HUES6 (cell line): ENCODE measurements around the gene DUSP1.
A peak's percentile ranks its signal among the peaks of the same experiment; 100 is the strongest.

Experiments
- H3K27ac ChIP-seq: 2 replicates; pipeline ENCODE4 v1.7.0; 2013; ENCODE audit warnings: low read depth, mild to moderate bottlenecking, low read length, inconsistent platforms
- H3K27me3 ChIP-seq: 2 replicates; pipeline ENCODE4 v1.6.1; 2013; ENCODE audit warnings: low read length; ENCODE audit not compliant: control insufficient read depth, insufficient read depth
- H3K36me3 ChIP-seq: 2 replicates; pipeline ENCODE4 v1.6.1; 2013; ENCODE audit warnings: low read length; ENCODE audit not compliant: control insufficient read depth, insufficient read depth
- H3K4me1 ChIP-seq: 2 replicates; pipeline ENCODE4 v1.6.1; 2013; ENCODE audit warnings: low read length; ENCODE audit not compliant: control insufficient read depth, insufficient read depth
- H3K4me3 ChIP-seq: 2 replicates; pipeline ENCODE4 v1.5.1; 2013; ENCODE audit warnings: low read depth, low read length
- H3K9ac ChIP-seq: one replicate; pipeline ENCODE4 v1.6.1; 2013; ENCODE audit warnings: mild to moderate bottlenecking, low read length
- H3K9me3 ChIP-seq: 2 replicates; pipeline ENCODE4 v1.6.1; 2013; ENCODE audit warnings: low read depth, low read length; ENCODE audit not compliant: control insufficient read depth, insufficient read depth

Gene DUSP1

DNA sequence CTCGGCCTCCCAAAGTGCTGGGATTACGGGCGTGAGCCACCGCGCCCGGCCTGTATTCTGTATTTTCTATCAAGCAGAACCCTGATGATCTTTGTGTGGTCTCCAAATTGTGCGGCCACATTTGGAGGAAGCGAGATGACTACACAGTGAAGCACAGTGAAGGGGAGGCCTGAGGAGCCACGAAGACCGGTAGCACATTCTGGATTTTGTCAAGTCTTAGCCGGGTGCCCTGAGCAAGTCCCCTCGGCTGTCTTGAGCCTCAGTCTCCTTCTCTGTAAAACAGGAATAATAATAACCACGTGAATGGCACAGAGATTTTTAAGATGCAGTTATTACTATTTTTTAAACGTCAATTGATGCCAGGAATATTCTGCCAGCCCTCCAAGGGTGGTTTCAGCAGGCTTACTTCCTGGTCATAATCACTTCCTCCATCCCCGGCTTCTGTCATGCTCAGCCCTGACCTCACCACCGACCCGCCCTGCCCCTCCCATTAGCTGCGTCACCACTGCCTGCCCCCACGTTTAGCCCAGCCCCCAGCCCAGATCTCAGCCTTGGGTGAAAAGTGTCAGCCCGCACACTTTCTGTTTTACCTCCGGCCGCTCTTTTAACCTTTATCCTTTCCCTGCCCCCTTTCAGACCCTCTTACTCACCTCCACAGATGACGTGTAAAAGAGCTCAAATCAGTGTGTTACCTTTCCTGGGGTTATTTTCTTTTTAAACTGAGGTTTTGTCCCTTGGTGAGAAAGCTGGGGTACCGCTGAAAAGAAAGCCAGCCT is 36.1 kb upstream of the DUSP1 start:
- Histone ChIP-seq H3K4me1 (peaks cover 9% of the 10 kb centered on the region), H3K9me3 (no peaks in the 10 kb centered on the region), H3K27me3 (no peaks in the 10 kb centered on the region), H3K4me3 (0 out of 2 replicates have a peak overlapping the region, but pooled peaks have one; percentile 17), H3K27ac (no peak overlapping the region; the same call in 1 of the 2 replicates), H3K36me3 (no peaks in the 10 kb centered on the region), H3K9ac (peak overlapping the region; percentile 6)

DNA sequence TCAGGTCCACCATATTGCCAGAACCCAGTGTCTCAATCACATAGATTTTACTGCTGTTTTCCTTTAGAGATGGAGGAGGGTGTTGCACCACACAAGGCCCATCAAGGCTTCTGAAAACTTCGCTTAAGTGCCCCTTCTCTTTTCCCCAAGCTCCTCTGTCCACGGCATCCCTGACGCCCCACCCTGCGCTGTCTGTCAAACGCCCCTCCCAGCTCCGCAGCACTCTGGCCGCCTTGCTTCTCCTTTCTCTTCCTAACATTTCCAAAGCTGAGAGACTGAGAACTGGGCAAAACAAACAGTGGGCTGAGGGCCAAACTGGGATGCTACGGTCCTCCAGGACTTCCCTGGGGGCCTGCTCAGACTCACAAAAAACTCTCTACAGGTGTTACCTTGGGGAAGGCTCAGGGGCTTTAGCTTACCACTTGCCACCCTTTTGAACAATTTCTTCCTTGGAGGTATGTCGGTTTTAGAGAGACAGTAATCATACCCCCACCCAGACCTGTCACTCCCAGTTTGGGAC is 34.8 kb upstream of the DUSP1 start:
- Histone ChIP-seq H3K9me3 (no peaks in the 10 kb centered on the region), H3K36me3 (no peaks in the 10 kb centered on the region), H3K27me3 (no peaks in the 10 kb centered on the region), H3K27ac (no peak overlapping the region), H3K9ac (no peak overlapping the region), H3K4me3 (no peak overlapping the region), H3K4me1 (peaks cover 9% of the 10 kb centered on the region)

DNA sequence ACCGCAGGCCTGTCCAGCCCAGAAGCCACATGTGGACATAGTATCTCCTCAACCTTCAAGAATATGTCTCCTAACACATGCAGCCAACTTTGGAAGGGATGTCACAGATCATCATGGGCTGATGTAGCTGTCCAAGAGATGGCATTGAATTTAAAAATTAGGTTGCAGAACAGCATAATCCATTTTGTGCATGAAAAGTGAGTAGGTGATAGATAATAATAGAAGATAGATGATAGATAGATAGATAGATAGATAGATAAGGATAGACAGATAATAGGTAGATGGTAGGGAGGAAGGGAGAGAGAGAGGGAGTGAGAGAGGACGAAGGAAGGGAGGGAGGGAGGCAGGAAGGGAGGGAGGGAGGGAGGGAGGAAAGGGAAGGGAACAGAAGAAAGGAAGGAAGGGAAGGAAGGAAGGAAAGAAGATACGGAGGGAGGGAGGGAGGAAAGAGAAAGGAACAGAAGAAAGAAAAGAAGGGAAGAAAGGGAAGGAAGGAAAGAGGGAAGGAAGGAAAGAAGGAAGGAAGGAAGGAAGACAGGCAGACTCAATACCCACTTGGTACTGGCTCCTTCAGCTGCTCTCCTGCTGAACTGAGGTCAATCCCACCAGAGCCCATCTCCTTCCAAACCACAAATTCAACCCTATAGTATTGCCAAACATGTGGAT is 34.2 kb upstream of the DUSP1 start:
- Histone ChIP-seq H3K9me3 (no peaks in the 10 kb centered on the region), H3K27me3 (no peaks in the 10 kb centered on the region), H3K27ac (no peak overlapping the region), H3K9ac (no peak overlapping the region), H3K36me3 (no peaks in the 10 kb centered on the region), H3K4me1 (peaks cover 9% of the 10 kb centered on the region), H3K4me3 (no peak overlapping the region)

DNA sequence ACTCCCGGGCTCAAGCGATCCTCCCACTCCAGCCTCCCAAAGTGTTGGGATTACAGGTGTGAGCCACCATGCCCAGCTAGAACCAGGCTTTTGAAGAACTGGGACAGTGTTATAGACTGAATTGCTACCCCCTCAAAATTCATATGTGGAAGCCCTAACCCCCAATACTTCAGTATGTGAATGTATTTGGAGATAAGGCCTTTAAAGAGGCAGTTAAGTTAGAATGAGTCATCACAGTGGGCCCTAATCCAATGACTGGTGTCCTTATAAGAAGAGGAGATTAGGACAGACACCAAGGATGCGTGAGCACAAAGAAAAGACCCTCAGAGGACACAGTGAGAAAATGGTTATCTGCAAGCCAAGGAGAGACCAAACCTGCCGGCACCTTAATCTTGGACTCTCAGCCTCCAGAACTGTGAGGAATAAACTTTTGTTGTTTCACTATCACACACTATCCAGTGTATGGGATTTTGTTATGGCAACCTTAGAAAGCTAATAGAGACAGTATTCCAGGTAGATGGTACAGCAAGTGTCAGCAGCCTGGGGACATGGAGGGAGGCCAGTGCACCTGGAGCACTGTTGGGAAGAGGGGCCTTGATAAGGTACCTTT is 31.7 kb upstream of the DUSP1 start:
- peaks cover 11% of the 10 kb centered on the region for H3K4me1 ChIP-seq
- H3K27me3 ChIP-seq: no peaks in the 10 kb centered on the region
- no peak overlapping the region for H3K27ac ChIP-seq
- H3K36me3 ChIP-seq: no peaks in the 10 kb centered on the region
- no peak overlapping the region for H3K9ac ChIP-seq
- no peaks in the 10 kb centered on the region for H3K9me3 ChIP-seq
- no peak overlapping the region for H3K4me3 ChIP-seq

DNA sequence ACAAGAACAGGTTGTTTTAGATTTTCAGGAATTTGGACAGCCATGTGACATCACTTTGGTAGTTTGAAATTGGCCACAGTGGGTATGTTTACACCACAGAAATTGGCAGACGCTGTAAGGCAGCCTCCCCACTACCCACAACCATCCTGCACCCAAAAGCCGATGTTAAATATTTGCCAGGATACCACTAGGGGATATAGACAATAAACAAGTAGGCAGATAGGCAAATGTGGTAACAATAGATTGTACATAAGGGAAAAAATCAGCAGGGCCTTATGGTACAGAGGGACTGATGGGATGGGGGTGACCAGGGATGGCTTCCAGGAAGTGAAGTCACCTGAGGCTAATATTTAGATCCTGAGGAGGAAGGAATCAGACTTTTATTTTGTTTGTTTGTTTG is 31.1 kb upstream of the DUSP1 start:
- H3K27ac ChIP-seq: no peak overlapping the region
- no peaks in the 10 kb centered on the region for H3K9me3 ChIP-seq
- no peak overlapping the region for H3K9ac ChIP-seq
- H3K36me3 ChIP-seq: no peaks in the 10 kb centered on the region
- H3K4me3 ChIP-seq: no peak overlapping the region
- H3K27me3 ChIP-seq: no peaks in the 10 kb centered on the region
- H3K4me1 ChIP-seq: peaks cover 11% of the 10 kb centered on the region

DNA sequence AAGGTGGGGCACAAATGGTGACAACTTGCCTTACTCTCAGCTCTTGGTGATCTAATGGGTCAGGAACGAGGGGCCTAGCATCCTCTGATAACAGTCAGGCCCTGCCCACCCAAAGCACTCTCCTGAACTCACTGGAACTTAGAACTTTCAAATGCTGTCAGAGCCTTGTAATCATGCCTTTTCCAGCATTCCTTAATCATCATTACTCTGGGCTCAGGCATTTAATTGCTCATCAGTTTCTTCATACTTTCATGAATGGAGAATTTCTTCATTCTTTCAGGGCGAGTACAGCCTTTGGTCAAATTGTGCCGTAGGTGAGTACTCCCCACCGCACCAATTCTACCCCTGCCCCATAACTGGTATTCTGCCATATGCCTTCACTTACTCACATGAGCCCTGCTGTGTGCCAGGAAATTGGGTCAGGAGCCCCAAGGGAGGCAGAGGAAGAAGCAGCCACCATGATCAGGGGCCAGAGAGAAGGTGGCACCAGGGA is 30.2 kb upstream of the DUSP1 start:
- no peak overlapping the region for H3K9ac ChIP-seq

DNA sequence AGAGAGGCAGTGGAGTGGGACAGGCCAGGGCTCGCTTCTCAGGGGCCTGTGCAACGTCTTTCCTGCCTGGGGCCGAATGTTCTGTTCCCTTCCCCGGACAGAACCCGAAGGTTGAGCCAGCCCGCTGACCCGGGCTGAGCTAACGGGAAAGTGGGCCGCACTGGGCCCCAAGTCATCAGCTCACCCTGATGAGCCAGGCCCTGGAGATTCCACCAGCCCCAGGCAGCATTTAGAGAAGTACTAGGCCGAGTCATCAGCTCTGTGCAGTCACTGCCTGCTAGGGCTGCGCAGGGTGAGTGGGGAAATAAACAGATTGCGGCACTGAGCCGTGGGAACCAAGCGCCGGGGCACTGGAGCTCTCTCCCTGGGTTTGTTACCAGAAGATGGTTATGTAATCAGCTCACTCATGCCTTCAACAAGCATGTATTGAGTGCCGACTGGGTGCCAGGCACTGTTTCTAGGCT is 29.1 kb upstream of the DUSP1 start:
- Histone ChIP-seq H3K4me1 (peaks cover 12% of the 10 kb centered on the region), H3K4me3 (no peak overlapping the region), H3K9me3 (no peaks in the 10 kb centered on the region), H3K9ac (no peak overlapping the region), H3K27ac (no peak overlapping the region), H3K27me3 (no peaks in the 10 kb centered on the region), H3K36me3 (no peaks in the 10 kb centered on the region)

More for the DNA sequence above, 30.2 kb upstream of the DUSP1 start:
- Histone ChIP-seq H3K4me3 (no peak overlapping the region), H3K27ac (no peak overlapping the region), H3K36me3 (no peaks in the 10 kb centered on the region), H3K9me3 (no peaks in the 10 kb centered on the region), H3K4me1 (peaks cover 8% of the 10 kb centered on the region), H3K27me3 (no peaks in the 10 kb centered on the region)

DNA sequence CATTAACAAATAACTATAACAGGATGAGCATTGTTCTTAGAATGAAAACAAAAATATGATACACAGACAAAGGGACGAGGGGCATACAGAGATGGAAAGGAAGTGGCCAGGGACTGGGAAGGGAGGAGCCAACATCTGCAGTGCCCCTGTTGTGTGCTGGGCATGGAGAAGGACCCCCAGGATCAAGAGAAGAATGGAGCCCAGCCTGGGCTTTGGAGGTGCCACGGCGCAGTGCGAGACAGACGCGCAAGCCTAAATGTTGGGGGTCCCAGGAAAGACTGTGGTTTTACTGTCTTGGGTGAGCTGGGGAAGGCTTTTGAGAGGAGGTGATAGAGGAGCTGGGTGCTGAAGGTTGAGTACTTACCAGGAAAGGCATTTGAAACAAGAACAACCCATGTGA is 28.4 kb upstream of the DUSP1 start:
- Histone ChIP-seq H3K4me3 (no peak overlapping the region), H3K27me3 (no peaks in the 10 kb centered on the region), H3K27ac (no peak overlapping the region), H3K36me3 (no peaks in the 10 kb centered on the region), H3K9me3 (no peaks in the 10 kb centered on the region), H3K9ac (no peak overlapping the region), H3K4me1 (peaks cover 13% of the 10 kb centered on the region)

DNA sequence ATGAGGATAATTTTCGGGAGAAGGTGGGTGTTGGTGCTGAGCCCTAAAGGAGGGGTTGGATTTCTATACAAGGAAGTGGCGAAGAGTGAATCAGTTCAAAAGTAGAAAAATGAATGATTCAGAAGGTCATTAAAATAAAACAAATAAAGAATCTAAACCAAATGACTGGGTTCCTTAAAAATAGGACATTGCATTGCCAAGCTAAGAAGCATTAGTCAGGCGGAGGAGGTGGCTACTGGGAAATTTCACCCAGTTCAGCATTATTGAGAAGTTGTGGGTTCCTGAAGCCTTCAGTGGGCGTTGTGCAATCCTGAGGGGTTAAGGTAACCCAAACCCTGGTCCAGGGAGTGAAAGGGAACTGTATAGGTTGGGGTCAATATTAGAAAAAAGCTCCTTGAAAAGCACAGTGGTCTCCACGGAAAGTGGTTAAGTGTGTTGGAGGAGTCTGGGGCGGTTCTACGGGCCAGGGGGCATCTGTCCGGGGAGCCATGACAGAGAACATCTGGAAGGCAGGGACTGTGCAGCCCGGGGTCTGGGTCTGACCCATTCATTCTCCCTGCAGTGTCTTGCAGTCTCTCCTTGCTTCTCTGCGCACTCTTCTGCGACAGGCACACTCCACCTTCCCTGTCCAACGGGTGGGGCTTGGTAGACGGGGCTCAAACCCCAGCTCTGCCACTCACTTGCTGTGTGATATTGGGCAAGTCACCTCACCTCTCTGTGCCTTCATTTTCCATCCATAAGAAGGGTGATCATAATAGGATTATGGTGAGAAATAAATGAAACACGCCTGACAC is 27.6 kb upstream of the DUSP1 start:
- no peaks in the 10 kb centered on the region for H3K9me3 ChIP-seq
- H3K27ac ChIP-seq: no peak overlapping the region
- no peaks in the 10 kb centered on the region for H3K36me3 ChIP-seq
- no peak overlapping the region for H3K4me3 ChIP-seq
- peaks cover 13% of the 10 kb centered on the region for H3K4me1 ChIP-seq
- H3K9ac ChIP-seq: no peak overlapping the region
- H3K27me3 ChIP-seq: no peaks in the 10 kb centered on the region

DNA sequence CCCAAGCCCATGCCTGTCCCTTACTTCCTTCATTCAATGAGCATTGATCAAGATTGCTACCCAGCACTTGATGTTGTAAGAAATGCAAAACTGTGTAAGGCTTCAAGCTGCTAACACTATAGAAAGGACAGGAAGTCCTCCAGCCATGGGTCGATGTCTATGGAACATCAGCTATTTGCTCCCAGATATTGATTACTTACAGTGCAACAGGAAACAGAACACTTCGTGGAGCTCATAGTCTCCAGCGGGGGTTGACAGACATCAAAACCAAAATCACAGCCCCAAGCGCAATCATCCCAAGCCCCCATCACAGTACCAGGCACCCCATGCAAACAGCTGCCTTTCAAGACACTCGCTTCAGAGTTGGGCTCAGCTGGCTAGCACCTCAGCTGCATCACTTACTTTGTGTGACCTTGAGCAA is 26.8 kb upstream of the DUSP1 start:
- H3K27ac ChIP-seq: no peak overlapping the region
- no peak overlapping the region for H3K9ac ChIP-seq
- no peaks in the 10 kb centered on the region for H3K27me3 ChIP-seq
- no peaks in the 10 kb centered on the region for H3K9me3 ChIP-seq
- H3K4me3 ChIP-seq: no peak overlapping the region
- peaks cover 13% of the 10 kb centered on the region for H3K4me1 ChIP-seq
- H3K36me3 ChIP-seq: no peaks in the 10 kb centered on the region
